ENCODE measurements around the gene PPP1R3F.

DNA sequence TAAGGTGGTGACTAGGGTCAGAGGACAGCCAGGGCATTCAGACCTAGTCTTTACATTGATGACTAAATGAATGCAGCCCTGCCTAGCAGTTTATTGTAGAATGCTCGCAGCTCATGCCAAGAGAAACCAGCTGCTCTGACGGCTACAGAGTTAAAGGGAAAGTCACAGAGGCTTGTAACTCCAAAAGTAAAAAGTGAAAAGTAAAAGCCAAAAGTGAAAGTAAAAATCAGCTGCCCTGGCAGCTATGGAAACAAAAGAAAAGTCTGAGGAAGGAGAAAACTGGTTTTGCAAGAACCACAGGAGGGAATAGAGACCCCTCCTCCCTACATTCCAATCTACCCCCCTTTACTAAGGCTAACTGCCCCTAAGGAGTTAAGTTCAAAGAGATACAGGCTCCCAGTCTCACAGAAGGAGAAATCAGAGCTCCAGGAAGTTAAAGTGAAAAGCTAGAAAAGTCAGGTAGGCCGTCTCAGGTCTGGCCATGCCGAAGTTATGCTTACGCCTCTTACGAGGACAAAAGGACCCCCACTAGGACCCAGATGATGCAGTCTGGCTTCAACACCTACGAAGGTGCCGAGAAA, 39.9 kb downstream of the PPP1R3F start:
- TF ChIP-seq, protein P1, sequence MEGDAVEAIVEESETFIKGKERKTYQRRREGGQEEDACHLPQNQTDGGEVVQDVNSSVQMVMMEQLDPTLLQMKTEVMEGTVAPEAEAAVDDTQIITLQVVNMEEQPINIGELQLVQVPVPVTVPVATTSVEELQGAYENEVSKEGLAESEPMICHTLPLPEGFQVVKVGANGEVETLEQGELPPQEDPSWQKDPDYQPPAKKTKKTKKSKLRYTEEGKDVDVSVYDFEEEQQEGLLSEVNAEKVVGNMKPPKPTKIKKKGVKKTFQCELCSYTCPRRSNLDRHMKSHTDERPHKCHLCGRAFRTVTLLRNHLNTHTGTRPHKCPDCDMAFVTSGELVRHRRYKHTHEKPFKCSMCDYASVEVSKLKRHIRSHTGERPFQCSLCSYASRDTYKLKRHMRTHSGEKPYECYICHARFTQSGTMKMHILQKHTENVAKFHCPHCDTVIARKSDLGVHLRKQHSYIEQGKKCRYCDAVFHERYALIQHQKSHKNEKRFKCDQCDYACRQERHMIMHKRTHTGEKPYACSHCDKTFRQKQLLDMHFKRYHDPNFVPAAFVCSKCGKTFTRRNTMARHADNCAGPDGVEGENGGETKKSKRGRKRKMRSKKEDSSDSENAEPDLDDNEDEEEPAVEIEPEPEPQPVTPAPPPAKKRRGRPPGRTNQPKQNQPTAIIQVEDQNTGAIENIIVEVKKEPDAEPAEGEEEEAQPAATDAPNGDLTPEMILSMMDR (IDR thresholded peaks at IDR 0.05; ENCODE audit: borderline replicate concordance, extremely low read depth, low read length, poor library complexity, severe bottlenecking): no peak
- no peak for TF ChIP-seq EZH2 (IDR thresholded peaks at IDR 0.05; ENCODE audit: borderline replicate concordance, low read depth, low read length, severe bottlenecking)
